Activated CD8-positive, alpha-beta T cell treated with anti-CD3 and anti-CD28 coated beads for 36 hours (primary cell): Measurements from ENCODE around the gene FNDC1. TPM values are rescaled to one million over a fixed set of nuclear protein-coding genes. Genes with fewer than 3 reads are reported as not detected.

Experiments used
- ATAC-seq: fragments of 200-7000 bp; cut with Tn5 transposase; one replicate; pipeline ENCODE4 v1.10.0; 2021; ENCODE audit warnings: mild to moderate bottlenecking, moderate library complexity
- CTCF ChIA-PET: fragments of 350-600 bp; sonication (Branson Sonifier 250); formaldehyde crosslinking; loops from one replicate; lab custom pipeline; 2021; ENCODE audit warnings: antibody characterized with exemption; lab: Charles Lee
- POLR2A ChIA-PET: fragments of 350-600 bp; sonication (Branson Sonifier 250); formaldehyde crosslinking; loops from one replicate; lab custom pipeline; 2021; ENCODE audit warnings: antibody characterized with exemption; lab: Charles Lee
- DNase-seq: peaks from one replicate; pipeline ENCODE4 v3.0.0-alpha.2; 2020
- H3K27ac Mint-ChIP-seq: one replicate; pipeline ENCODE4 v1.8.0; 2021; ENCODE audit warnings: mild to moderate bottlenecking, mixed read lengths
- H3K27me3 Mint-ChIP-seq: one replicate; pipeline ENCODE4 v1.8.0; 2021; ENCODE audit warnings: mixed read lengths
- H3K36me3 Mint-ChIP-seq: one replicate; pipeline ENCODE4 v1.8.0; 2021; ENCODE audit warnings: low read depth, mixed read lengths
- H3K4me1 Mint-ChIP-seq: one replicate; pipeline ENCODE4 v1.8.0; 2021; ENCODE audit warnings: low read depth, mixed read lengths
- H3K4me3 Mint-ChIP-seq: one replicate; pipeline ENCODE4 v1.8.0; 2021; ENCODE audit warnings: mild to moderate bottlenecking, moderate library complexity, mixed read lengths
- H3K9me3 Mint-ChIP-seq: one replicate; pipeline ENCODE4 v1.8.0; 2021; ENCODE audit warnings: mixed read lengths
- CTCF ChIP-seq: fragments of 200-600 bp; IDR thresholded peaks from one replicate; pipeline ENCODE4 v1.8.0; 2022; ENCODE audit warnings: antibody characterized with exemption, mild to moderate bottlenecking
- intact Hi-C: fragments of 100-400 bp; cut with micrococcal nuclease; formaldehyde crosslinking; loops from one replicate; pipeline ENCODE4 v1.10.0; 2022
- total RNA-seq, 2 experiments: library from RNA; stranded (reverse); gene quantifications; one replicate each; pipeline ENCODE4 v1.2.3, GENCODE V29; 2021

The FNDC1 gene
- total RNA-seq, 2 experiments from 2014 or later: not detected

- DNase-seq (no peak), ATAC-seq (no peak)
- H3K4me3 Mint-ChIP-seq: no peak overlapping the region
- H3K4me1 Mint-ChIP-seq: peaks cover 4% of the 10 kb centered on the region
- POLR2A ChIA-PET: no interaction called here
- no peak overlapping the region for H3K27ac Mint-ChIP-seq
- peaks cover 48% of the 10 kb centered on the region for H3K27me3 Mint-ChIP-seq
- CTCF ChIA-PET: interaction anchor here (1.0 to 2.3 kb wide), 3 partner anchors 10 to 13 kb away, joined by 4 to 12 read pairs (median 4); no protein-coding TSS in a partner anchor
- intact Hi-C loops: no loop called here
- no peaks in the 10 kb centered on the region for H3K36me3 Mint-ChIP-seq
- TF ChIP-seq CTCF: no peak
- peaks cover 1% of the 10 kb centered on the region for H3K9me3 Mint-ChIP-seq
Measured at GRCh38 chr6:159163901-159164370, 5.3 kb upstream of the FNDC1 start.

- peak; percentile 11 for ATAC-seq
- Mint-ChIP-seq H3K27ac (no peak overlapping the region), H3K4me3 (peak overlapping the region; percentile 50), H3K4me1 (peaks cover 8% of the 10 kb centered on the region), H3K36me3 (no peaks in the 10 kb centered on the region), H3K27me3 (peaks cover 74% of the 10 kb centered on the region), H3K9me3 (no peaks in the 10 kb centered on the region)
- ChIA-PET CTCF (interaction anchor here (0.9 to 2.8 kb wide), 4 partner anchors 14 to 486 kb away, joined by 3 to 17 read pairs (median 4); no protein-coding TSS in a partner anchor), POLR2A (no interaction called here)
- DNase-seq: no peak
- peak; percentile 36 for TF ChIP-seq CTCF
- intact Hi-C loops: no loop called here
Measured at GRCh38 chr6:159168536-159169192, 536 bp upstream of the FNDC1 start.

- ChIA-PET POLR2A (interaction anchor here (0.7 kb wide), 1 partner anchor 183 kb away, joined by 3 read pairs; no protein-coding TSS in a partner anchor), CTCF (interaction anchor here (0.6 to 8.1 kb wide), 5 partner anchors 13 to 485 kb away, joined by 3 to 59 read pairs (median 6); no protein-coding TSS in a partner anchor)
- Mint-ChIP-seq H3K4me3 (peak overlapping the region; percentile 51), H3K27ac (no peak overlapping the region), H3K4me1 (peaks cover 8% of the 10 kb centered on the region), H3K9me3 (no peaks in the 10 kb centered on the region), H3K36me3 (no peaks in the 10 kb centered on the region), H3K27me3 (peaks cover 74% of the 10 kb centered on the region)
- intact Hi-C loops: loop anchor here (5.0 kb wide), 1 partner anchor 488 kb away; no protein-coding TSS in a partner anchor
- DNase-seq (peak; percentile 56), ATAC-seq (peak; percentile 53)
- TF ChIP-seq CTCF: no peak
Measured at GRCh38 chr6:159169557-159170332, 545 bp downstream of the FNDC1 start.

- TF ChIP-seq CTCF: no peak
- POLR2A ChIA-PET: no interaction called here
- Mint-ChIP-seq H3K4me1 (peaks cover 8% of the 10 kb centered on the region), H3K27ac (no peak overlapping the region), H3K27me3 (peaks cover 71% of the 10 kb centered on the region), H3K36me3 (no peaks in the 10 kb centered on the region), H3K9me3 (no peaks in the 10 kb centered on the region), H3K4me3 (peak overlapping the region; percentile 51)
- CTCF ChIA-PET: interaction anchor here (2.8 to 8.1 kb wide), 2 partner anchors 13 to 484 kb away, joined by 17 to 59 read pairs; no protein-coding TSS in a partner anchor
- DNase-seq: no peak
- ATAC-seq: no peak
- intact Hi-C loops: loop anchor here (5.0 kb wide), 1 partner anchor 487 kb away; no protein-coding TSS in a partner anchor
Measured at GRCh38 chr6:159170333-159170672, 1.1 kb downstream of the FNDC1 start.
